Measurements from ENCODE around the gene LYRM4. TPM values are rescaled to one million over a fixed set of nuclear protein-coding genes. Genes with fewer than 3 reads are reported as not detected.

Gene LYRM4
- polyA plus RNA-seq, 1 donor from 2014 or later: 29.3 TPM

GRCh38 chr6:5180636-5181035 is 80.1 kb downstream of the LYRM4 start:
- no peaks in the 10 kb centered on the region for H3K36me3 ChIP-seq (ENCODE audit: insufficient read depth, low read length)

GRCh38 chr6:5179917-5180316 is 80.8 kb downstream of the LYRM4 start:
- Histone ChIP-seq H3K27ac (ENCODE audit: low read length) (no peak overlapping the region), H3K36me3 (ENCODE audit: insufficient read depth, low read length) (no peaks in the 10 kb centered on the region), H3F3A (ENCODE audit: insufficient read depth, low read length, poor library complexity, severe bottlenecking) (no peaks in the 10 kb centered on the region), H3K79me2 (replicated peaks; ENCODE audit: insufficient read depth, low read length) (no peaks in the 10 kb centered on the region), H3K4me2 (ENCODE audit: low read length) (no peak overlapping the region), H3K9ac (ENCODE audit: low read length) (no peak overlapping the region), H3K27me3 (ENCODE audit: insufficient read depth, low read depth, low read length) (no peaks in the 10 kb centered on the region), H2AFZ (ENCODE audit: low read depth, low read length) (no peak overlapping the region), H4K20me1 (ENCODE audit: insufficient read depth) (no peaks in the 10 kb centered on the region), H3K4me3 (ENCODE audit: low read length) (no peak overlapping the region), H3K9me2 (ENCODE audit: insufficient read depth, low read length) (no peaks in the 10 kb centered on the region), H3K9me3 (ENCODE audit: low read length) (no peaks in the 10 kb centered on the region)
- TF ChIP-seq RAD21 (conservative IDR thresholded peaks at IDR 0.05) (no peak), MXI1 (conservative IDR thresholded peaks at IDR 0.05; ENCODE audit: poor library complexity, severe bottlenecking) (no peak), SMC3 (conservative IDR thresholded peaks at IDR 0.05; ENCODE audit: poor library complexity) (no peak)
- TF ChIP-seq, protein P1, sequence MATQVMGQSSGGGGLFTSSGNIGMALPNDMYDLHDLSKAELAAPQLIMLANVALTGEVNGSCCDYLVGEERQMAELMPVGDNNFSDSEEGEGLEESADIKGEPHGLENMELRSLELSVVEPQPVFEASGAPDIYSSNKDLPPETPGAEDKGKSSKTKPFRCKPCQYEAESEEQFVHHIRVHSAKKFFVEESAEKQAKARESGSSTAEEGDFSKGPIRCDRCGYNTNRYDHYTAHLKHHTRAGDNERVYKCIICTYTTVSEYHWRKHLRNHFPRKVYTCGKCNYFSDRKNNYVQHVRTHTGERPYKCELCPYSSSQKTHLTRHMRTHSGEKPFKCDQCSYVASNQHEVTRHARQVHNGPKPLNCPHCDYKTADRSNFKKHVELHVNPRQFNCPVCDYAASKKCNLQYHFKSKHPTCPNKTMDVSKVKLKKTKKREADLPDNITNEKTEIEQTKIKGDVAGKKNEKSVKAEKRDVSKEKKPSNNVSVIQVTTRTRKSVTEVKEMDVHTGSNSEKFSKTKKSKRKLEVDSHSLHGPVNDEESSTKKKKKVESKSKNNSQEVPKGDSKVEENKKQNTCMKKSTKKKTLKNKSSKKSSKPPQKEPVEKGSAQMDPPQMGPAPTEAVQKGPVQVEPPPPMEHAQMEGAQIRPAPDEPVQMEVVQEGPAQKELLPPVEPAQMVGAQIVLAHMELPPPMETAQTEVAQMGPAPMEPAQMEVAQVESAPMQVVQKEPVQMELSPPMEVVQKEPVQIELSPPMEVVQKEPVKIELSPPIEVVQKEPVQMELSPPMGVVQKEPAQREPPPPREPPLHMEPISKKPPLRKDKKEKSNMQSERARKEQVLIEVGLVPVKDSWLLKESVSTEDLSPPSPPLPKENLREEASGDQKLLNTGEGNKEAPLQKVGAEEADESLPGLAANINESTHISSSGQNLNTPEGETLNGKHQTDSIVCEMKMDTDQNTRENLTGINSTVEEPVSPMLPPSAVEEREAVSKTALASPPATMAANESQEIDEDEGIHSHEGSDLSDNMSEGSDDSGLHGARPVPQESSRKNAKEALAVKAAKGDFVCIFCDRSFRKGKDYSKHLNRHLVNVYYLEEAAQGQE (IDR thresholded peaks at IDR 0.05; ENCODE audit: borderline replicate concordance): no peak

More at GRCh38 chr6:5180636-5181035, 80.1 kb downstream of the LYRM4 start:
- Histone ChIP-seq H3K4me3 (ENCODE audit: low read length) (no peak overlapping the region), H4K20me1 (ENCODE audit: insufficient read depth) (no peaks in the 10 kb centered on the region), H3F3A (ENCODE audit: insufficient read depth, low read length, poor library complexity, severe bottlenecking) (no peaks in the 10 kb centered on the region), H3K9ac (ENCODE audit: low read length) (no peak overlapping the region), H3K9me2 (ENCODE audit: insufficient read depth, low read length) (no peaks in the 10 kb centered on the region), H3K9me3 (ENCODE audit: low read length) (no peaks in the 10 kb centered on the region), H2AFZ (ENCODE audit: low read depth, low read length) (no peak overlapping the region), H3K27ac (ENCODE audit: low read length) (no peak overlapping the region), H3K79me2 (replicated peaks; ENCODE audit: insufficient read depth, low read length) (no peaks in the 10 kb centered on the region), H3K27me3 (ENCODE audit: insufficient read depth, low read depth, low read length) (no peaks in the 10 kb centered on the region), H3K4me2 (ENCODE audit: low read length) (no peak overlapping the region)
- no peak for TF ChIP-seq EP300 (conservative IDR thresholded peaks at IDR 0.05; ENCODE audit: poor library complexity, severe bottlenecking)
- TF ChIP-seq RAD21 (conservative IDR thresholded peaks at IDR 0.05): no peak
- TF ChIP-seq EZH2 (IDR thresholded peaks at IDR 0.05; ENCODE audit: borderline replicate concordance, insufficient read depth, low read length, poor library complexity, severe bottlenecking): no peak
- no peak for TF ChIP-seq MXI1 (conservative IDR thresholded peaks at IDR 0.05; ENCODE audit: poor library complexity, severe bottlenecking)
- TF ChIP-seq SMC3 (conservative IDR thresholded peaks at IDR 0.05; ENCODE audit: poor library complexity): no peak
- no peak for TF ChIP-seq CTCF (IDR thresholded peaks at IDR 0.05; ENCODE audit: poor library complexity, severe bottlenecking)
- TF ChIP-seq, protein P1 (IDR thresholded peaks at IDR 0.05; ENCODE audit: borderline replicate concordance): no peak
- TF ChIP-seq TAF1 (IDR thresholded peaks at IDR 0.05; ENCODE audit: low read depth): no peak
- TF ChIP-seq POLR2AphosphoS5 (IDR thresholded peaks at IDR 0.05): no peak

Data from neural cell (in vitro differentiated cells).